CD4-positive, alpha-beta T cell treated with Interleukin-21 for 1 hour (primary cell): ENCODE measurements around the gene SLC25A13.
"Not testable (repeated sequence)": the region's sequence is repeated elsewhere in the genome, so short reads cannot be mapped to it uniquely, and the experiment has no call there.

Experiments used
- DNase-seq: peaks from one replicate; pipeline ENCODE4 v3.0.0-alpha.2; 2020

Gene SLC25A13

GRCh38 chr7:96189129-96189820, 132.6 kb downstream of the SLC25A13 start:
- no peak for DNase-seq

- DNase-seq, result no peak
Measured at GRCh38 chr7:96188591-96188991, 133.3 kb downstream of the SLC25A13 start.

- no peak for DNase-seq
Measured at GRCh38 chr7:96188174-96188581, 133.7 kb downstream of the SLC25A13 start.

- no peak for DNase-seq
Measured at GRCh38 chr7:96187735-96188134, 134.2 kb downstream of the SLC25A13 start.

- DNase-seq, result no peak
Measured at GRCh38 chr7:96184783-96185182, 137.1 kb downstream of the SLC25A13 start.

GRCh38 chr7:96183163-96183670, 138.7 kb downstream of the SLC25A13 start:
- DNase-seq, result no peak

GRCh38 chr7:96182424-96183158, 139.3 kb downstream of the SLC25A13 start:
- no peak for DNase-seq

- DNase-seq, result no peak
Measured at GRCh38 chr7:96181174-96181573, 140.7 kb downstream of the SLC25A13 start.

GRCh38 chr7:96179837-96180236, 142.1 kb downstream of the SLC25A13 start:
- DNase-seq, result no peak

- DNase-seq, result no peak
Measured at GRCh38 chr7:96179341-96179740, 142.6 kb downstream of the SLC25A13 start.

GRCh38 chr7:96178581-96178980, 143.3 kb downstream of the SLC25A13 start:
- DNase-seq, result no peak

GRCh38 chr7:96177353-96177752, 144.5 kb downstream of the SLC25A13 start:
- no peak for DNase-seq

- DNase-seq, result no peak
Measured at GRCh38 chr7:96174812-96175211, 147.1 kb downstream of the SLC25A13 start.

GRCh38 chr7:96173781-96174180, 148.1 kb downstream of the SLC25A13 start:
- no peak for DNase-seq

- DNase-seq, result no peak
Measured at GRCh38 chr7:96169439-96169838, 152.5 kb downstream of the SLC25A13 start.

- no peak for DNase-seq
Measured at GRCh38 chr7:96167424-96167823, 154.5 kb downstream of the SLC25A13 start.

GRCh38 chr7:96161897-96162296, 160.0 kb downstream of the SLC25A13 start:
- DNase-seq, result no peak

- DNase-seq, result no peak
Measured at GRCh38 chr7:96157856-96158255, 164.0 kb downstream of the SLC25A13 start.

GRCh38 chr7:96154506-96154905, 167.4 kb downstream of the SLC25A13 start:
- not testable (repeated sequence) for DNase-seq

GRCh38 chr7:96152706-96153105, 169.2 kb downstream of the SLC25A13 start:
- DNase-seq, result no peak

GRCh38 chr7:96151889-96152288, 170.0 kb downstream of the SLC25A13 start:
- DNase-seq, result no peak

GRCh38 chr7:96144260-96144526, 177.7 kb downstream of the SLC25A13 start:
- no peak for DNase-seq

GRCh38 chr7:96143495-96144259, 178.2 kb downstream of the SLC25A13 start:
- no peak for DNase-seq
